ENCODE data around the gene SMARCA2.

SMARCA2 gene

GRCh38 chr9:2196757-2197156, 181.6 kb downstream of the SMARCA2 start:
- TF ChIP-seq TEAD4 (IDR thresholded peaks at IDR 0.05) (no peak), RAD21 (IDR thresholded peaks at IDR 0.05; ENCODE audit: low read depth) (no peak), NFIC (IDR thresholded peaks at IDR 0.05) (no peak), YY1 (IDR thresholded peaks at IDR 0.05; ENCODE audit: low read depth) (no peak), TAF1 (IDR thresholded peaks at IDR 0.05; ENCODE audit: low read depth) (no peak), MAX (IDR thresholded peaks at IDR 0.05) (no peak), REST (IDR thresholded peaks at IDR 0.05; ENCODE audit: low read depth) (no peak), FOXM1 (IDR thresholded peaks at IDR 0.05; ENCODE audit: borderline replicate concordance, low read depth) (no peak), CEBPB (IDR thresholded peaks at IDR 0.05) (no peak), TCF12 (IDR thresholded peaks at IDR 0.05; ENCODE audit: low read depth) (no peak), ZBTB7A (IDR thresholded peaks at IDR 0.05; ENCODE audit: low read depth) (no peak), CREB1 (IDR thresholded peaks at IDR 0.05; ENCODE audit: low read depth) (no peak), EGR1 (IDR thresholded peaks at IDR 0.05) (no peak), EP300 (IDR thresholded peaks at IDR 0.05; ENCODE audit: borderline replicate concordance) (no peak)
- TF ChIP-seq, protein P1, sequence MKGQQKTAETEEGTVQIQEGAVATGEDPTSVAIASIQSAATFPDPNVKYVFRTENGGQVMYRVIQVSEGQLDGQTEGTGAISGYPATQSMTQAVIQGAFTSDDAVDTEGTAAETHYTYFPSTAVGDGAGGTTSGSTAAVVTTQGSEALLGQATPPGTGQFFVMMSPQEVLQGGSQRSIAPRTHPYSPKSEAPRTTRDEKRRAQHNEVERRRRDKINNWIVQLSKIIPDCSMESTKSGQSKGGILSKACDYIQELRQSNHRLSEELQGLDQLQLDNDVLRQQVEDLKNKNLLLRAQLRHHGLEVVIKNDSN (IDR thresholded peaks at IDR 0.05) = no peak

GRCh38 chr9:2198956-2199635, 183.9 kb downstream of the SMARCA2 start:
- TF ChIP-seq FOXM1 (IDR thresholded peaks at IDR 0.05; ENCODE audit: borderline replicate concordance, low read depth) = no peak
- TF ChIP-seq, protein P1 (IDR thresholded peaks at IDR 0.05) = no peak
- no peak for TF ChIP-seq EGR1 (IDR thresholded peaks at IDR 0.05)
- no peak for TF ChIP-seq CREB1 (IDR thresholded peaks at IDR 0.05; ENCODE audit: low read depth)
- no peak for TF ChIP-seq TCF12 (IDR thresholded peaks at IDR 0.05; ENCODE audit: low read depth)
- TF ChIP-seq CEBPB (IDR thresholded peaks at IDR 0.05) = no peak
- TF ChIP-seq RAD21 (IDR thresholded peaks at IDR 0.05; ENCODE audit: low read depth) = no peak
- no peak for TF ChIP-seq ZBTB7A (IDR thresholded peaks at IDR 0.05; ENCODE audit: low read depth)
- TF ChIP-seq EP300 (IDR thresholded peaks at IDR 0.05; ENCODE audit: borderline replicate concordance) = no peak
- no peak for TF ChIP-seq TEAD4 (IDR thresholded peaks at IDR 0.05)
- TF ChIP-seq TAF1 (IDR thresholded peaks at IDR 0.05; ENCODE audit: low read depth) = no peak
- TF ChIP-seq YY1 (IDR thresholded peaks at IDR 0.05; ENCODE audit: low read depth) = no peak
- no peak for TF ChIP-seq REST (IDR thresholded peaks at IDR 0.05; ENCODE audit: low read depth)
- TF ChIP-seq MAX (IDR thresholded peaks at IDR 0.05) = no peak
- TF ChIP-seq NFIC (IDR thresholded peaks at IDR 0.05) = no peak

GRCh38 chr9:2199999-2200796, 185.1 kb downstream of the SMARCA2 start:
- TF ChIP-seq CEBPB (IDR thresholded peaks at IDR 0.05) = no peak
- TF ChIP-seq TAF1 (IDR thresholded peaks at IDR 0.05; ENCODE audit: low read depth) = no peak
- no peak for TF ChIP-seq EP300 (IDR thresholded peaks at IDR 0.05; ENCODE audit: borderline replicate concordance)
- no peak for TF ChIP-seq TCF12 (IDR thresholded peaks at IDR 0.05; ENCODE audit: low read depth)
- TF ChIP-seq MAX (IDR thresholded peaks at IDR 0.05) = no peak
- TF ChIP-seq TEAD4 (IDR thresholded peaks at IDR 0.05) = no peak
- no peak for TF ChIP-seq YY1 (IDR thresholded peaks at IDR 0.05; ENCODE audit: low read depth)
- TF ChIP-seq REST (IDR thresholded peaks at IDR 0.05; ENCODE audit: low read depth) = no peak
- TF ChIP-seq ZBTB7A (IDR thresholded peaks at IDR 0.05; ENCODE audit: low read depth) = no peak
- no peak for TF ChIP-seq NFIC (IDR thresholded peaks at IDR 0.05)

Data from Ishikawa (cell line).